Measurements from ENCODE around the gene KIF22.

The KIF22 gene

GRCh38 chr16:29844575-29845331, 54.2 kb downstream of the KIF22 start:
- Mint-ChIP-seq H3K27ac (ENCODE audit: low read depth) (no peak overlapping the region), H3K9me3 (no peaks in the 10 kb centered on the region), H3K4me1 (peaks cover 11% of the 10 kb centered on the region), H3K4me3 (no peak overlapping the region), H3K27me3 (no peaks in the 10 kb centered on the region), H3K36me3 (ENCODE audit: insufficient read depth) (peaks cover 44% of the 10 kb centered on the region)
- ATAC-seq (replicated peaks; ENCODE audit: extremely low read depth, poor library complexity, severe bottlenecking) (no peak), DNase-seq (ENCODE audit: low spot score in 2 of 2) (no peak)

GRCh38 chr16:29845656-29846055, 55.1 kb downstream of the KIF22 start:
- DNase-seq (ENCODE audit: low spot score in 2 of 2) = no peak
- peaks cover 40% of the 10 kb centered on the region for H3K36me3 Mint-ChIP-seq (ENCODE audit: insufficient read depth)
- no peak for ATAC-seq (replicated peaks; ENCODE audit: extremely low read depth, poor library complexity, severe bottlenecking)
- H3K4me1 Mint-ChIP-seq = peaks cover 11% of the 10 kb centered on the region
- no peak overlapping the region for H3K4me3 Mint-ChIP-seq
- no peaks in the 10 kb centered on the region for H3K27me3 Mint-ChIP-seq
- H3K9me3 Mint-ChIP-seq = no peaks in the 10 kb centered on the region
- peak overlapping the region; percentile 67 for H3K27ac Mint-ChIP-seq (ENCODE audit: low read depth)

- H3K27me3 Mint-ChIP-seq = no peaks in the 10 kb centered on the region
- ATAC-seq (replicated peaks; ENCODE audit: extremely low read depth, poor library complexity, severe bottlenecking) (peak; percentile 85), DNase-seq (ENCODE audit: low spot score in 2 of 2) (peak; percentile 68)
- H3K27ac Mint-ChIP-seq (ENCODE audit: low read depth) = peak overlapping the region; percentile 71
- H3K9me3 Mint-ChIP-seq = no peaks in the 10 kb centered on the region
- peaks cover 11% of the 10 kb centered on the region for H3K4me1 Mint-ChIP-seq
- H3K36me3 Mint-ChIP-seq (ENCODE audit: insufficient read depth) = peaks cover 20% of the 10 kb centered on the region
- no peak overlapping the region for H3K4me3 Mint-ChIP-seq
Measured at GRCh38 chr16:29848420-29849297, 58.1 kb downstream of the KIF22 start.

- no peak for ATAC-seq (replicated peaks; ENCODE audit: extremely low read depth, poor library complexity, severe bottlenecking)
- H3K4me1 Mint-ChIP-seq = peaks cover 11% of the 10 kb centered on the region
- DNase-seq (ENCODE audit: low spot score in 2 of 2) = no peak
- H3K27ac Mint-ChIP-seq (ENCODE audit: low read depth) = no peak overlapping the region
- peaks cover 17% of the 10 kb centered on the region for H3K36me3 Mint-ChIP-seq (ENCODE audit: insufficient read depth)
- no peaks in the 10 kb centered on the region for H3K27me3 Mint-ChIP-seq
- H3K9me3 Mint-ChIP-seq = no peaks in the 10 kb centered on the region
- no peak overlapping the region for H3K4me3 Mint-ChIP-seq
Measured at GRCh38 chr16:29849505-29849904, 59.0 kb downstream of the KIF22 start.

- Mint-ChIP-seq H3K27ac (ENCODE audit: low read depth) (no peak overlapping the region), H3K4me3 (no peak overlapping the region), H3K36me3 (ENCODE audit: insufficient read depth) (peaks cover 12% of the 10 kb centered on the region), H3K9me3 (no peaks in the 10 kb centered on the region), H3K4me1 (peaks cover 5% of the 10 kb centered on the region), H3K27me3 (no peaks in the 10 kb centered on the region)
- no peak for DNase-seq (ENCODE audit: low spot score in 2 of 2)
- ATAC-seq (replicated peaks; ENCODE audit: extremely low read depth, poor library complexity, severe bottlenecking) = no peak
Measured at GRCh38 chr16:29850998-29851397, 60.4 kb downstream of the KIF22 start.

GRCh38 chr16:29852654-29853053, 62.1 kb downstream of the KIF22 start:
- Mint-ChIP-seq H3K27ac (ENCODE audit: low read depth) (no peak overlapping the region), H3K36me3 (ENCODE audit: insufficient read depth) (peaks cover 10% of the 10 kb centered on the region), H3K4me3 (no peak overlapping the region), H3K4me1 (peaks cover 5% of the 10 kb centered on the region), H3K27me3 (no peaks in the 10 kb centered on the region), H3K9me3 (no peaks in the 10 kb centered on the region)
- DNase-seq (ENCODE audit: low spot score in 2 of 2) = no peak
- ATAC-seq (replicated peaks; ENCODE audit: extremely low read depth, poor library complexity, severe bottlenecking) = no peak

GRCh38 chr16:29854520-29855100, 64.1 kb downstream of the KIF22 start:
- no peak overlapping the region for H3K4me3 Mint-ChIP-seq
- H3K4me1 Mint-ChIP-seq = no peaks in the 10 kb centered on the region
- DNase-seq (ENCODE audit: low spot score in 2 of 2) (no peak), ATAC-seq (replicated peaks; ENCODE audit: extremely low read depth, poor library complexity, severe bottlenecking) (no peak)
- no peak overlapping the region for H3K27ac Mint-ChIP-seq (ENCODE audit: low read depth)
- H3K9me3 Mint-ChIP-seq = no peaks in the 10 kb centered on the region
- H3K36me3 Mint-ChIP-seq (ENCODE audit: insufficient read depth) = peaks cover 20% of the 10 kb centered on the region
- H3K27me3 Mint-ChIP-seq = no peaks in the 10 kb centered on the region
